ENCODE data around the gene UPB1.

Gene UPB1

GRCh38 chr22:24518228-24518627 is 23.1 kb downstream of the UPB1 start:
- H3K27me3 ChIP-seq (ENCODE audit: control insufficient read depth in 3 of 3, insufficient read depth in 3 of 3, low read depth in 1 of 3, low read length in 3 of 3): peaks cover 0 to 50% (median 0%) of the 10 kb centered on the region in 3 experiments
- no peaks in the 10 kb centered on the region for H3K79me1 ChIP-seq (ENCODE audit: low read depth, low read length)
- H3K9me3 ChIP-seq (replicated peaks in 1 of 2; ENCODE audit: control insufficient read depth in 2 of 2, insufficient read depth in 1 of 2, low read depth in 1 of 2, low read length in 2 of 2): no peaks in the 10 kb centered on the region
- H4K91ac ChIP-seq (ENCODE audit: low read depth, low read length, poor library complexity): no peak overlapping the region
- H3K4me3 ChIP-seq (ENCODE audit: low read length in 2 of 2): no peak overlapping the region
- WGBS, 2 donors (ENCODE audit: extremely low coverage in 2 of 2, insufficient read length in 2 of 2, insufficient replicate concordance in 1 of 2): no CpG with 5 or more reads among the region's 3 CpGs
- no peak overlapping the region for H3K4me2 ChIP-seq (ENCODE audit: insufficient read depth, low read length, poor library complexity, severe bottlenecking)
- no peak overlapping the region for H3K14ac ChIP-seq (ENCODE audit: low read length)
- no peak overlapping the region for H3K4ac ChIP-seq (ENCODE audit: low read length)
- H3K36me3 ChIP-seq (replicated peaks in 1 of 2; ENCODE audit: control insufficient read depth in 2 of 2, insufficient read depth in 2 of 2, low read length in 2 of 2): no peaks in the 10 kb centered on the region
- H4K8ac ChIP-seq (ENCODE audit: low read depth, low read length): no peak overlapping the region
- no peak overlapping the region for H2BK120ac ChIP-seq (ENCODE audit: low read depth, low read length)
- no peak overlapping the region for H2AK5ac ChIP-seq (ENCODE audit: low read depth, low read length)
- no peak overlapping the region for H2AFZ ChIP-seq (ENCODE audit: low read length)
- H2BK15ac ChIP-seq (ENCODE audit: low read length): no peak overlapping the region
- H3K27ac ChIP-seq (replicated peaks; ENCODE audit: low read length): no peak overlapping the region
- no peak overlapping the region for H2BK12ac ChIP-seq (ENCODE audit: low read length)
- DNase-seq (ENCODE audit: low spot score): no peak
- no peak overlapping the region for H3K18ac ChIP-seq (ENCODE audit: low read length)
- no peak overlapping the region for H3K23ac ChIP-seq (ENCODE audit: low read depth, low read length, poor library complexity)
- H2BK5ac ChIP-seq (ENCODE audit: low read length): no peak overlapping the region
- no peak overlapping the region for H3K9ac ChIP-seq (ENCODE audit: low read depth, low read length, poor library complexity)
- H3K4me1 ChIP-seq (ENCODE audit: control insufficient read depth in 2 of 2, insufficient read depth in 1 of 2, low read depth in 1 of 2, low read length in 2 of 2): no peaks in the 10 kb centered on the region

GRCh38 chr22:24518771-24519485 is 23.8 kb downstream of the UPB1 start:
- WGBS, 2 donors (ENCODE audit: extremely low coverage in 2 of 2, insufficient read length in 2 of 2, insufficient replicate concordance in 1 of 2): no CpG with 5 or more reads among the region's 9 CpGs

GRCh38 chr22:24519496-24519895 is 24.4 kb downstream of the UPB1 start:
- no peak overlapping the region for H2AFZ ChIP-seq (ENCODE audit: low read length)
- H4K8ac ChIP-seq (ENCODE audit: low read depth, low read length): no peak overlapping the region
- no peak overlapping the region for H2BK120ac ChIP-seq (ENCODE audit: low read depth, low read length)
- peaks cover 0 to 52% (median 0%) of the 10 kb centered on the region in 3 experiments for H3K27me3 ChIP-seq (ENCODE audit: control insufficient read depth in 3 of 3, insufficient read depth in 3 of 3, low read depth in 1 of 3, low read length in 3 of 3)
- no peak overlapping the region for H3K18ac ChIP-seq (ENCODE audit: low read length)
- no peak overlapping the region for H3K4me3 ChIP-seq (ENCODE audit: low read length in 2 of 2)
- no peaks in the 10 kb centered on the region for H3K36me3 ChIP-seq (replicated peaks in 1 of 2; ENCODE audit: control insufficient read depth in 2 of 2, insufficient read depth in 2 of 2, low read length in 2 of 2)
- no peak overlapping the region for H3K9ac ChIP-seq (ENCODE audit: low read depth, low read length, poor library complexity)
- H4K91ac ChIP-seq (ENCODE audit: low read depth, low read length, poor library complexity): no peak overlapping the region
- no peak overlapping the region for H3K27ac ChIP-seq (replicated peaks; ENCODE audit: low read length)
- H3K4ac ChIP-seq (ENCODE audit: low read length): no peak overlapping the region
- H2BK15ac ChIP-seq (ENCODE audit: low read length): peak overlapping the region; percentile 15
- no peak for DNase-seq (ENCODE audit: low spot score)
- H3K79me1 ChIP-seq (ENCODE audit: low read depth, low read length): no peaks in the 10 kb centered on the region
- H3K23ac ChIP-seq (ENCODE audit: low read depth, low read length, poor library complexity): no peak overlapping the region
- no peak overlapping the region for H3K4me2 ChIP-seq (ENCODE audit: insufficient read depth, low read length, poor library complexity, severe bottlenecking)
- H3K9me3 ChIP-seq (replicated peaks in 1 of 2; ENCODE audit: control insufficient read depth in 2 of 2, insufficient read depth in 1 of 2, low read depth in 1 of 2, low read length in 2 of 2): no peaks in the 10 kb centered on the region
- H3K14ac ChIP-seq (ENCODE audit: low read length): no peak overlapping the region
- no peak overlapping the region for H2AK5ac ChIP-seq (ENCODE audit: low read depth, low read length)
- no peak overlapping the region for H2BK12ac ChIP-seq (ENCODE audit: low read length)
- no peaks in the 10 kb centered on the region for H3K4me1 ChIP-seq (ENCODE audit: control insufficient read depth in 2 of 2, insufficient read depth in 1 of 2, low read depth in 1 of 2, low read length in 2 of 2)
- no CpG with 5 or more reads among the region's 5 CpGs for WGBS, 2 donors (ENCODE audit: extremely low coverage in 2 of 2, insufficient read length in 2 of 2, insufficient replicate concordance in 1 of 2)
- H2BK5ac ChIP-seq (ENCODE audit: low read length): no peak overlapping the region

More at GRCh38 chr22:24518771-24519485, 23.8 kb downstream of the UPB1 start:
- Histone ChIP-seq H3K4me2 (ENCODE audit: insufficient read depth, low read length, poor library complexity, severe bottlenecking) (no peak overlapping the region), H3K23ac (ENCODE audit: low read depth, low read length, poor library complexity) (no peak overlapping the region), H2BK120ac (ENCODE audit: low read depth, low read length) (no peak overlapping the region), H3K27ac (replicated peaks; ENCODE audit: low read length) (no peak overlapping the region), H4K91ac (ENCODE audit: low read depth, low read length, poor library complexity) (no peak overlapping the region), H2BK15ac (ENCODE audit: low read length) (no peak overlapping the region), H2BK5ac (ENCODE audit: low read length) (no peak overlapping the region), H3K14ac (ENCODE audit: low read length) (no peak overlapping the region), H2AFZ (ENCODE audit: low read length) (no peak overlapping the region), H3K4ac (ENCODE audit: low read length) (no peak overlapping the region), H3K18ac (ENCODE audit: low read length) (no peak overlapping the region), H3K4me3 (ENCODE audit: low read length in 2 of 2) (no peak overlapping the region), H3K79me1 (ENCODE audit: low read depth, low read length) (no peaks in the 10 kb centered on the region), H3K9ac (ENCODE audit: low read depth, low read length, poor library complexity) (no peak overlapping the region), H2AK5ac (ENCODE audit: low read depth, low read length) (no peak overlapping the region), H3K9me3 (replicated peaks in 1 of 2; ENCODE audit: control insufficient read depth in 2 of 2, insufficient read depth in 1 of 2, low read depth in 1 of 2, low read length in 2 of 2) (no peaks in the 10 kb centered on the region), H2BK12ac (ENCODE audit: low read length) (no peak overlapping the region), H4K8ac (ENCODE audit: low read depth, low read length) (no peak overlapping the region), H3K4me1 (ENCODE audit: control insufficient read depth in 2 of 2, insufficient read depth in 1 of 2, low read depth in 1 of 2, low read length in 2 of 2) (no peaks in the 10 kb centered on the region), H3K27me3 (ENCODE audit: control insufficient read depth in 3 of 3, insufficient read depth in 3 of 3, low read depth in 1 of 3, low read length in 3 of 3) (peaks cover 0 to 52% (median 0%) of the 10 kb centered on the region in 3 experiments), H3K36me3 (replicated peaks in 1 of 2; ENCODE audit: control insufficient read depth in 2 of 2, insufficient read depth in 2 of 2, low read length in 2 of 2) (no peaks in the 10 kb centered on the region)
- no peak for DNase-seq (ENCODE audit: low spot score)

GRCh38 chr22:24521791-24522245 is 26.7 kb downstream of the UPB1 start:
- no peaks in the 10 kb centered on the region for H3K9me3 ChIP-seq (replicated peaks in 1 of 2; ENCODE audit: control insufficient read depth in 2 of 2, insufficient read depth in 1 of 2, low read depth in 1 of 2, low read length in 2 of 2)

More at GRCh38 chr22:24521791-24522245, 26.7 kb downstream of the UPB1 start:
- Histone ChIP-seq H2AK5ac (ENCODE audit: low read depth, low read length) (no peak overlapping the region), H4K91ac (ENCODE audit: low read depth, low read length, poor library complexity) (no peak overlapping the region), H3K14ac (ENCODE audit: low read length) (no peak overlapping the region), H3K4ac (ENCODE audit: low read length) (no peak overlapping the region), H2BK15ac (ENCODE audit: low read length) (no peak overlapping the region), H3K36me3 (replicated peaks in 1 of 2; ENCODE audit: control insufficient read depth in 2 of 2, insufficient read depth in 2 of 2, low read length in 2 of 2) (no peaks in the 10 kb centered on the region), H4K8ac (ENCODE audit: low read depth, low read length) (no peak overlapping the region), H3K9ac (ENCODE audit: low read depth, low read length, poor library complexity) (no peak overlapping the region), H2BK12ac (ENCODE audit: low read length) (no peak overlapping the region), H3K4me2 (ENCODE audit: insufficient read depth, low read length, poor library complexity, severe bottlenecking) (no peak overlapping the region), H2BK5ac (ENCODE audit: low read length) (no peak overlapping the region), H3K18ac (ENCODE audit: low read length) (no peak overlapping the region), H3K27ac (replicated peaks; ENCODE audit: low read length) (no peak overlapping the region), H2BK120ac (ENCODE audit: low read depth, low read length) (no peak overlapping the region), H3K4me1 (ENCODE audit: control insufficient read depth in 2 of 2, insufficient read depth in 1 of 2, low read depth in 1 of 2, low read length in 2 of 2) (peaks cover 0 to 2% of the 10 kb centered on the region in 2 donors), H3K4me3 (ENCODE audit: low read length in 2 of 2) (no peak overlapping the region), H3K27me3 (ENCODE audit: control insufficient read depth in 3 of 3, insufficient read depth in 3 of 3, low read depth in 1 of 3, low read length in 3 of 3) (peaks cover 0 to 53% (median 0%) of the 10 kb centered on the region in 3 experiments), H3K23ac (ENCODE audit: low read depth, low read length, poor library complexity) (no peak overlapping the region), H2AFZ (ENCODE audit: low read length) (no peak overlapping the region), H3K79me1 (ENCODE audit: low read depth, low read length) (no peaks in the 10 kb centered on the region)
- DNase-seq (ENCODE audit: low spot score): peak; percentile 29
- WGBS, 2 donors (ENCODE audit: extremely low coverage in 2 of 2, insufficient read length in 2 of 2, insufficient replicate concordance in 1 of 2): no CpG with 5 or more reads among the region's 8 CpGs
